ENCODE measurements around the gene NSD1.

NSD1 gene

GRCh38 chr5:177126771-177127170 is 6.8 kb upstream of the NSD1 start:
- Mint-ChIP-seq H3K4me3 (no peak overlapping the region), H3K36me3 (ENCODE audit: insufficient read depth) (no peaks in the 10 kb centered on the region), H3K9me3 (no peaks in the 10 kb centered on the region), H3K4me1 (peaks cover 22% of the 10 kb centered on the region), H3K27ac (ENCODE audit: low read depth) (no peak overlapping the region), H3K27me3 (no peaks in the 10 kb centered on the region)
- ATAC-seq (replicated peaks; ENCODE audit: extremely low read depth, poor library complexity, severe bottlenecking) (no peak), DNase-seq (ENCODE audit: low spot score in 2 of 2) (no peak)

- DNase-seq (ENCODE audit: low spot score in 2 of 2) (no peak), ATAC-seq (replicated peaks; ENCODE audit: extremely low read depth, poor library complexity, severe bottlenecking) (no peak)
- H3K9me3 Mint-ChIP-seq, result no peaks in the 10 kb centered on the region
- peaks cover 22% of the 10 kb centered on the region for H3K4me1 Mint-ChIP-seq
- peaks cover 5% of the 10 kb centered on the region for H3K36me3 Mint-ChIP-seq (ENCODE audit: insufficient read depth)
- H3K4me3 Mint-ChIP-seq, result peak overlapping the region; percentile 39
- H3K27me3 Mint-ChIP-seq, result no peaks in the 10 kb centered on the region
- H3K27ac Mint-ChIP-seq (ENCODE audit: low read depth), result peak overlapping the region; percentile 35
These were observed 5.0 kb upstream of the NSD1 start for GRCh38 chr5:177128551-177128981.

- no peak for DNase-seq (ENCODE audit: low spot score in 2 of 2)
These were observed 3.2 kb upstream of the NSD1 start for GRCh38 chr5:177130211-177131018.

GRCh38 chr5:177131019-177131320 is 2.6 kb upstream of the NSD1 start:
- peaks cover 38% of the 10 kb centered on the region for H3K4me1 Mint-ChIP-seq
- H3K27me3 Mint-ChIP-seq, result no peaks in the 10 kb centered on the region
- peaks cover 23% of the 10 kb centered on the region for H3K36me3 Mint-ChIP-seq (ENCODE audit: insufficient read depth)
- no peak for ATAC-seq (replicated peaks; ENCODE audit: extremely low read depth, poor library complexity, severe bottlenecking)
- H3K9me3 Mint-ChIP-seq, result no peaks in the 10 kb centered on the region
- no peak for DNase-seq (ENCODE audit: low spot score in 2 of 2)
- H3K4me3 Mint-ChIP-seq, result peak overlapping the region; percentile 64
- H3K27ac Mint-ChIP-seq (ENCODE audit: low read depth), result no peak overlapping the region

More at GRCh38 chr5:177130211-177131018, 3.2 kb upstream of the NSD1 start:
- Mint-ChIP-seq H3K36me3 (ENCODE audit: insufficient read depth) (peaks cover 18% of the 10 kb centered on the region), H3K4me3 (peak overlapping the region; percentile 64), H3K4me1 (peaks cover 34% of the 10 kb centered on the region), H3K9me3 (no peaks in the 10 kb centered on the region), H3K27me3 (no peaks in the 10 kb centered on the region), H3K27ac (ENCODE audit: low read depth) (no peak overlapping the region)
- no peak for ATAC-seq (replicated peaks; ENCODE audit: extremely low read depth, poor library complexity, severe bottlenecking)

- Mint-ChIP-seq H3K4me1 (peaks cover 39% of the 10 kb centered on the region), H3K27me3 (no peaks in the 10 kb centered on the region), H3K4me3 (peak overlapping the region; percentile 64)
These were observed 2.0 kb upstream of the NSD1 start for GRCh38 chr5:177131352-177132135.

GRCh38 chr5:177132136-177133095 is 1.2 kb upstream of the NSD1 start:
- Mint-ChIP-seq H3K27ac (ENCODE audit: low read depth) (peak overlapping the region; percentile 38), H3K9me3 (no peaks in the 10 kb centered on the region), H3K27me3 (no peaks in the 10 kb centered on the region), H3K4me1 (peaks cover 44% of the 10 kb centered on the region), H3K4me3 (peak overlapping the region; percentile 78), H3K36me3 (ENCODE audit: insufficient read depth) (peaks cover 32% of the 10 kb centered on the region)
- DNase-seq (ENCODE audit: low spot score in 2 of 2) (peak in 1 of 2 donors; percentile 37), ATAC-seq (replicated peaks; ENCODE audit: extremely low read depth, poor library complexity, severe bottlenecking) (peak; percentile 36)

More at GRCh38 chr5:177131352-177132135, 2.0 kb upstream of the NSD1 start:
- Mint-ChIP-seq H3K27ac (ENCODE audit: low read depth) (peak overlapping the region; percentile 30), H3K36me3 (ENCODE audit: insufficient read depth) (peaks cover 26% of the 10 kb centered on the region), H3K9me3 (no peaks in the 10 kb centered on the region)
- DNase-seq (ENCODE audit: low spot score in 2 of 2) (no peak), ATAC-seq (replicated peaks; ENCODE audit: extremely low read depth, poor library complexity, severe bottlenecking) (no peak)

- peaks cover 34% of the 10 kb centered on the region for H3K4me1 Mint-ChIP-seq
- no peaks in the 10 kb centered on the region for H3K9me3 Mint-ChIP-seq
- H3K27ac Mint-ChIP-seq (ENCODE audit: low read depth), result peak overlapping the region; percentile 43
- H3K27me3 Mint-ChIP-seq, result no peaks in the 10 kb centered on the region
- ATAC-seq (replicated peaks; ENCODE audit: extremely low read depth, poor library complexity, severe bottlenecking) (peak; percentile 12), DNase-seq (ENCODE audit: low spot score in 2 of 2) (peak; percentile 26 to 37)
- H3K4me3 Mint-ChIP-seq, result peak overlapping the region; percentile 78
- H3K36me3 Mint-ChIP-seq (ENCODE audit: insufficient read depth), result peaks cover 41% of the 10 kb centered on the region
These were observed 502 bp downstream of the NSD1 start for GRCh38 chr5:177133853-177134696.

GRCh38 chr5:177134697-177135225 is 1.2 kb downstream of the NSD1 start:
- no peak for DNase-seq (ENCODE audit: low spot score in 2 of 2)
- no peak for ATAC-seq (replicated peaks; ENCODE audit: extremely low read depth, poor library complexity, severe bottlenecking)
- H3K27ac Mint-ChIP-seq (ENCODE audit: low read depth), result peak overlapping the region; percentile 43
- no peaks in the 10 kb centered on the region for H3K9me3 Mint-ChIP-seq
- H3K27me3 Mint-ChIP-seq, result no peaks in the 10 kb centered on the region
- peaks cover 48% of the 10 kb centered on the region for H3K36me3 Mint-ChIP-seq (ENCODE audit: insufficient read depth)
- H3K4me1 Mint-ChIP-seq, result peaks cover 31% of the 10 kb centered on the region
- peak overlapping the region; percentile 78 for H3K4me3 Mint-ChIP-seq

GRCh38 chr5:177140312-177140711 is 6.7 kb downstream of the NSD1 start:
- ATAC-seq (replicated peaks; ENCODE audit: extremely low read depth, poor library complexity, severe bottlenecking), result no peak
- Mint-ChIP-seq H3K4me1 (peaks cover 52% of the 10 kb centered on the region), H3K27ac (ENCODE audit: low read depth) (peak overlapping the region; percentile 11)

GRCh38 chr5:177141496-177141895 is 7.9 kb downstream of the NSD1 start:
- ATAC-seq (replicated peaks; ENCODE audit: extremely low read depth, poor library complexity, severe bottlenecking), result no peak
- Mint-ChIP-seq H3K27me3 (no peaks in the 10 kb centered on the region), H3K4me3 (peak overlapping the region; percentile 16), H3K4me1 (peaks cover 47% of the 10 kb centered on the region), H3K36me3 (ENCODE audit: insufficient read depth) (peaks cover 70% of the 10 kb centered on the region), H3K9me3 (no peaks in the 10 kb centered on the region), H3K27ac (ENCODE audit: low read depth) (peak overlapping the region; percentile 80)
- no peak for DNase-seq (ENCODE audit: low spot score in 2 of 2)

More at GRCh38 chr5:177140312-177140711, 6.7 kb downstream of the NSD1 start:
- peaks cover 70% of the 10 kb centered on the region for H3K36me3 Mint-ChIP-seq (ENCODE audit: insufficient read depth)
- H3K27me3 Mint-ChIP-seq, result no peaks in the 10 kb centered on the region
- no peak overlapping the region for H3K4me3 Mint-ChIP-seq
- no peak for DNase-seq (ENCODE audit: low spot score in 2 of 2)
- H3K9me3 Mint-ChIP-seq, result no peaks in the 10 kb centered on the region

GRCh38 chr5:177142098-177142611 is 8.6 kb downstream of the NSD1 start:
- Mint-ChIP-seq H3K4me1 (peaks cover 41% of the 10 kb centered on the region), H3K27me3 (no peaks in the 10 kb centered on the region), H3K4me3 (no peak overlapping the region), H3K27ac (ENCODE audit: low read depth) (peak overlapping the region; percentile 80), H3K9me3 (no peaks in the 10 kb centered on the region), H3K36me3 (ENCODE audit: insufficient read depth) (peaks cover 72% of the 10 kb centered on the region)
- DNase-seq (ENCODE audit: low spot score in 2 of 2) (no peak), ATAC-seq (replicated peaks; ENCODE audit: extremely low read depth, poor library complexity, severe bottlenecking) (no peak)
